ENCODE data around the gene KCTD16. TPM values are rescaled to one million over a fixed set of nuclear protein-coding genes. Genes with fewer than 3 reads are reported as not detected.

KCTD16 gene
- total RNA-seq, 2 experiments from 2014 or later = 0.19 to 0.32 TPM

GRCh38 chr5:144485540-144485939 is 314.9 kb downstream of the KCTD16 start:
- Histone ChIP-seq H3K4me2 (ENCODE audit: low read length) (no peak overlapping the region), H3K79me2 (ENCODE audit: insufficient read depth, low read depth, low read length) (no peaks in the 10 kb centered on the region), H2AFZ (ENCODE audit: low read length) (no peak overlapping the region), H3K27ac (ENCODE audit: low read depth, low read length, poor library complexity, severe bottlenecking) (no peak overlapping the region), H4K20me1 (ENCODE audit: insufficient read depth, low read length) (no peaks in the 10 kb centered on the region), H3K9me2 (ENCODE audit: insufficient read depth, low read length) (no peaks in the 10 kb centered on the region), H3K4me3 (ENCODE audit: low read depth, low read length, poor library complexity, severe bottlenecking) (no peak overlapping the region), H3K9me3 (ENCODE audit: low read length) (no peaks in the 10 kb centered on the region), H3K36me3 (ENCODE audit: insufficient read depth, low read length) (no peaks in the 10 kb centered on the region), H3K4me1 (ENCODE audit: insufficient read depth, low read length, poor library complexity, severe bottlenecking) (no peaks in the 10 kb centered on the region)
- no peak for TF ChIP-seq EZH2phosphoT487 (IDR thresholded peaks at IDR 0.05; ENCODE audit: borderline replicate concordance, low read depth, low read length)
- TF ChIP-seq, protein P1, sequence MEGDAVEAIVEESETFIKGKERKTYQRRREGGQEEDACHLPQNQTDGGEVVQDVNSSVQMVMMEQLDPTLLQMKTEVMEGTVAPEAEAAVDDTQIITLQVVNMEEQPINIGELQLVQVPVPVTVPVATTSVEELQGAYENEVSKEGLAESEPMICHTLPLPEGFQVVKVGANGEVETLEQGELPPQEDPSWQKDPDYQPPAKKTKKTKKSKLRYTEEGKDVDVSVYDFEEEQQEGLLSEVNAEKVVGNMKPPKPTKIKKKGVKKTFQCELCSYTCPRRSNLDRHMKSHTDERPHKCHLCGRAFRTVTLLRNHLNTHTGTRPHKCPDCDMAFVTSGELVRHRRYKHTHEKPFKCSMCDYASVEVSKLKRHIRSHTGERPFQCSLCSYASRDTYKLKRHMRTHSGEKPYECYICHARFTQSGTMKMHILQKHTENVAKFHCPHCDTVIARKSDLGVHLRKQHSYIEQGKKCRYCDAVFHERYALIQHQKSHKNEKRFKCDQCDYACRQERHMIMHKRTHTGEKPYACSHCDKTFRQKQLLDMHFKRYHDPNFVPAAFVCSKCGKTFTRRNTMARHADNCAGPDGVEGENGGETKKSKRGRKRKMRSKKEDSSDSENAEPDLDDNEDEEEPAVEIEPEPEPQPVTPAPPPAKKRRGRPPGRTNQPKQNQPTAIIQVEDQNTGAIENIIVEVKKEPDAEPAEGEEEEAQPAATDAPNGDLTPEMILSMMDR (conservative IDR thresholded peaks at IDR 0.05; ENCODE audit: low read length) = no peak
- BruUV-seq (replicated peaks) = no TSS peak
- POLR2A ChIA-PET = no interaction called here
- CTCF ChIA-PET (ENCODE audit: unreplicated experiment) = no interaction called here
- intact Hi-C loops (cut with micrococcal nuclease; ENCODE audit: unreplicated experiment) = no loop called here
- no peak for DNase-seq (ENCODE audit: low spot score)

- no peak overlapping the region for H2AFZ ChIP-seq (ENCODE audit: low read length)
- no peak overlapping the region for H3K4me2 ChIP-seq (ENCODE audit: low read length)
- no peaks in the 10 kb centered on the region for H4K20me1 ChIP-seq (ENCODE audit: insufficient read depth, low read length)
- intact Hi-C loops (cut with micrococcal nuclease; ENCODE audit: unreplicated experiment) = no loop called here
- no peak for TF ChIP-seq EZH2phosphoT487 (IDR thresholded peaks at IDR 0.05; ENCODE audit: borderline replicate concordance, low read depth, low read length)
- TF ChIP-seq, protein P1 (conservative IDR thresholded peaks at IDR 0.05; ENCODE audit: low read length) = peak; percentile 45; the same call in 1 of the 2 replicates
- no peaks in the 10 kb centered on the region for H3K36me3 ChIP-seq (ENCODE audit: insufficient read depth, low read length)
- CTCF ChIA-PET (ENCODE audit: unreplicated experiment) = no interaction called here
- DNase-seq (ENCODE audit: low spot score) = no peak
- H3K9me3 ChIP-seq (ENCODE audit: low read length) = no peaks in the 10 kb centered on the region
- no peak overlapping the region for H3K27ac ChIP-seq (ENCODE audit: low read depth, low read length, poor library complexity, severe bottlenecking)
- no peaks in the 10 kb centered on the region for H3K79me2 ChIP-seq (ENCODE audit: insufficient read depth, low read depth, low read length)
- H3K4me1 ChIP-seq (ENCODE audit: insufficient read depth, low read length, poor library complexity, severe bottlenecking) = no peaks in the 10 kb centered on the region
- no TSS peak for BruUV-seq (replicated peaks)
- POLR2A ChIA-PET = interaction anchor here (1.0 to 1.7 kb wide), 2 partner anchors 9 to 12 kb away, joined by 3 read pairs; no protein-coding TSS in a partner anchor
- no peaks in the 10 kb centered on the region for H3K9me2 ChIP-seq (ENCODE audit: insufficient read depth, low read length)
- H3K4me3 ChIP-seq (ENCODE audit: low read depth, low read length, poor library complexity, severe bottlenecking) = no peak overlapping the region
These were observed 316.5 kb downstream of the KCTD16 start for GRCh38 chr5:144487207-144487606.

DNA sequence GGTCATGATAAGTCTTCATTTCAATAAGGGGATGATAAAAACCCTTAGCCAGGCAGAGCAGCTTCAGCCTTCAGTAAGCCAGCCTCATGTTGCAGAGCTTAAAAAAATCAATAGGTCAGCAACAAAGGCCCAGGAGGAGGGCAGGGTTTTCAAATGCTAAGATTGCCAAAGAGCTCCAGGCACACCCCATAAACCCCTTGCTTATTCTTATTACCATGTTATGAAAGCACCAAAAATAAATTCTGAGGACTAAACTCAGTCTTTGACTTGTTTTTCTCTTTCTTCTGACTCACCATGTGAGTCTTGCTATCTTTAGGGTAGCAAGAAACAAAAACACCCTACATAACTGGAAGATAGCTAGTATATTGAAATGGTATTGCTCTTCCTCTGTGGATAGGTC is 317.1 kb downstream of the KCTD16 start:
- H3K4me1 ChIP-seq (ENCODE audit: insufficient read depth, low read length, poor library complexity, severe bottlenecking) = no peaks in the 10 kb centered on the region

More for the DNA sequence above, 317.1 kb downstream of the KCTD16 start:
- Histone ChIP-seq H3K4me3 (ENCODE audit: low read depth, low read length, poor library complexity, severe bottlenecking) (no peak overlapping the region), H3K36me3 (ENCODE audit: insufficient read depth, low read length) (no peaks in the 10 kb centered on the region), H2AFZ (ENCODE audit: low read length) (no peak overlapping the region), H3K9me3 (ENCODE audit: low read length) (no peaks in the 10 kb centered on the region), H3K4me2 (ENCODE audit: low read length) (no peak overlapping the region), H3K27ac (ENCODE audit: low read depth, low read length, poor library complexity, severe bottlenecking) (no peak overlapping the region), H3K79me2 (ENCODE audit: insufficient read depth, low read depth, low read length) (no peaks in the 10 kb centered on the region), H3K9me2 (ENCODE audit: insufficient read depth, low read length) (no peaks in the 10 kb centered on the region), H4K20me1 (ENCODE audit: insufficient read depth, low read length) (no peaks in the 10 kb centered on the region)
- CTCF ChIA-PET (ENCODE audit: unreplicated experiment) = no interaction called here
- no peak for DNase-seq (ENCODE audit: low spot score)
- TF ChIP-seq EZH2phosphoT487 (IDR thresholded peaks at IDR 0.05; ENCODE audit: borderline replicate concordance, low read depth, low read length) = no peak
- TF ChIP-seq, protein P1 (conservative IDR thresholded peaks at IDR 0.05; ENCODE audit: low read length) = no peak
- intact Hi-C loops (cut with micrococcal nuclease; ENCODE audit: unreplicated experiment) = no loop called here
- BruUV-seq (replicated peaks) = no TSS peak
- POLR2A ChIA-PET = no interaction called here

All from OCI-LY7 (cell line).